Muscle layer of duodenum (tissue), 2 donors: ENCODE measurements around the gene MAGI2.

Source experiments
- H3K27ac ChIP-seq: one replicate; pipeline ENCODE4 v1.7.0; 2013; ENCODE audit warnings: mild to moderate bottlenecking, low read length
- H3K27me3 ChIP-seq: one replicate; pipeline ENCODE4 v1.7.0; 2013; ENCODE audit warnings: low read depth, mild to moderate bottlenecking, control low read depth, low read length
- H3K36me3 ChIP-seq, 2 donors: one replicate each; pipeline ENCODE4 v1.7.0; 2013; ENCODE audit warnings: low read length in 2 of 2, control low read depth in 1 of 2, mild to moderate bottlenecking in 1 of 2; ENCODE audit not compliant: insufficient read depth in 2 of 2, control insufficient read depth in 1 of 2
- H3K4me1 ChIP-seq, 2 donors: one replicate each; pipeline ENCODE4 v1.7.0; 2013; ENCODE audit warnings: low read length in 2 of 2, mild to moderate bottlenecking in 2 of 2, control low read depth in 1 of 2, moderate library complexity in 1 of 2; ENCODE audit not compliant: insufficient read depth in 2 of 2, control insufficient read depth in 1 of 2
- H3K4me3 ChIP-seq, 2 donors: one replicate each; pipeline ENCODE4 v1.7.0; 2013; ENCODE audit warnings: low read length in 2 of 2, low read depth in 1 of 2, mild to moderate bottlenecking in 1 of 2
- H3K9me3 ChIP-seq, 2 donors: one replicate each; pipeline ENCODE4 v1.7.0; 2013; ENCODE audit warnings: low read length in 2 of 2, control low read depth in 1 of 2, mild to moderate bottlenecking in 1 of 2; ENCODE audit not compliant: control insufficient read depth in 1 of 2
- donor health status: healthy.

MAGI2 gene

DNA sequence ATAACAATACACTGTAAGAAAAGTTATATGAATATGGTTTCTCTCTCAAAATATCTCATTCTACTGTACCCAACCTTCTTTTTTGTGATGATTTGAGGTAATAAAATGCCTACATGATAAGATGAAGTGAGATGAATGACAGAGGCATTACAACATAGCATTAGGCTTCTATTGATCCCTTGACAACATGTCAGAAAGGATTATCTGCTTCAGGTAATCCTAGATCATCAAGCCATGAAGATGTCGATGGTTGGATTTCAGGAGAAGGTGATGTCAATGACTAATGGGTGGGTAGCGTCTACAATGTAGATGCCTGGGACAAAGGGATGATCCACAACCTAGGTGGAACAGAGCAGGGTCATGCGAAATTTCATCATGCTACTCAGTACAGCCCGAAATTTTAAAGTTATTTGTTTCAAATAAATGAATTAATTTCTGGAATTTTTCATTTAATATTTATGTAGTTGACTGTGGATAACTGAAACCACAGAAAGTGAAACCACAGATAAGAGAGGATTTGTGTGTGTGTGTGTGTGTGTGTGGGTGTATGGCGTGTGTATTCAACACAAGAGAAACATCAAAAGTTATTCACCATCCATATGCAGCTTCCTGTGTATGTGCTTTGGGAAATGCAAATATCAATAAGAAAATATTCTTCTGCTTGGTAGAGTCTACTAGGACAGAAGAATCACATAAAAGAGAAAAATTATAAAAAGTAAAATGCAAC lies 77.0 kb downstream of the MAGI2 start:
- no peak overlapping the region for H3K27ac ChIP-seq
- H3K9me3 ChIP-seq: no peaks in the 10 kb centered on the region
- no peaks in the 10 kb centered on the region for H3K36me3 ChIP-seq

DNA sequence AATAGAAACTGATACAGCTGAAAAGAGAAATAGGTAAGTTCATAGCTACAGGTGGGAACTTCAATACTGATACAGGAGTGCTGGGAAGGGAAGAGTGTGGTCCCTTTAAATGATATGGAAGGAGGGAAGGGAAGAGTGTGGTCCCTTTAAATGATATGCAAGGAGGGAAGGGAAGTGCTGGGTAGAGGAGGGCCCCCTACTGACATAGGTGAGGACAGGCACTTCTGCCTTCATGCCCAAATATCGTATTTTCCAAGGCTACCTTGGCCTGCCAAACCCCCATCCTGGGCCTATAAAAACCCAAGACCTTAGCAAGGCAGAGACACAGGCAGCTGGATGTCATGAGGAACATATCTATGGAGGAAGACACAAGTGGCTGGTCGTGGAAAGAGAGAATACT lies 92.3 kb downstream of the MAGI2 start:
- H3K36me3 ChIP-seq: no peaks in the 10 kb centered on the region
- H3K9me3 ChIP-seq: no peaks in the 10 kb centered on the region
- H3K27me3 ChIP-seq: no peaks in the 10 kb centered on the region
- no peak overlapping the region for H3K4me3 ChIP-seq
- no peak overlapping the region for H3K27ac ChIP-seq
- no peaks in the 10 kb centered on the region for H3K4me1 ChIP-seq

More for the DNA sequence above, 77.0 kb downstream of the MAGI2 start:
- Histone ChIP-seq H3K27me3 (no peaks in the 10 kb centered on the region), H3K4me3 (no peak overlapping the region), H3K4me1 (no peaks in the 10 kb centered on the region)

DNA sequence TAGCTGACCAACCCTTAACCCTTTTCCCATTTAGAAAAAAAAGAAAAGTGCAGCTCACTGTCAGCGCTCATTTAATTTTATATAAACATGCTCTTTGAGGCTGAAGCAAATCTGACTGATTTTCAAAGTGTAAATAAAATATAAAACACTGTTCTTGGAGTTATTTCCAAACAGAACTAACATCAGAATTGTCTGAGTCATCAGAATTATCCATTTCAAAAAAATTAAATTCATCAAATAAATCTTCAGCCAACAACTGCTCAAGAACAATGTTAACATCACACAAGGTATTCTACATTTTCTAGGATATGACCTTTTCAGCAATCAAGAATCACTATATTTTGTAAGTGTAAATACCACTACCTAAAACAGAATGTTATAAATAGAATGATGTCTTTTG lies 93.6 kb downstream of the MAGI2 start:
- H3K36me3 ChIP-seq: no peaks in the 10 kb centered on the region
- H3K27me3 ChIP-seq: no peaks in the 10 kb centered on the region
- no peak overlapping the region for H3K27ac ChIP-seq
- H3K4me1 ChIP-seq: no peaks in the 10 kb centered on the region
- H3K9me3 ChIP-seq: no peaks in the 10 kb centered on the region
- no peak overlapping the region for H3K4me3 ChIP-seq

DNA sequence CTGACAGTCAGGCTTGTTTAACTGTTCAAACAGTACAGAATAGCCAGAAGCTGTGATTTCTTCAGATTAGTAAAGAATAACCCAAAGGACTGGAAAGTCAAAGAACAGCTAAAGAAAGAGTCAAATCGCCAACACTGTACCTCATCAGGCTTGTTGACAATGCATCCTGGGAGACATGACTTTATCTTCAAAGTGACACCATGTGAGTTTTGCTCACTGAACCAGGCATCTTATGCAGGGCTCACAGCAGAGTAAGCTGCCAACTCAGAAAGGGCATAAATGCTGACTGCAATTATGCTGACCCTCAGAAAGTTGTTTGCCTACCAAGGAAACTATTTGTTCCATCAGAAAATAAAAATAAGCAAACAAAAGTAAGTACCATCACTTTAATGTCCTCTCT lies 96.4 kb downstream of the MAGI2 start:
- H3K4me1 ChIP-seq: peaks cover 0 to 8% of the 10 kb centered on the region in 2 donors
- H3K36me3 ChIP-seq: no peaks in the 10 kb centered on the region
- H3K27ac ChIP-seq: no peak overlapping the region
- no peaks in the 10 kb centered on the region for H3K27me3 ChIP-seq
- H3K9me3 ChIP-seq: no peaks in the 10 kb centered on the region
- no peak overlapping the region for H3K4me3 ChIP-seq

DNA sequence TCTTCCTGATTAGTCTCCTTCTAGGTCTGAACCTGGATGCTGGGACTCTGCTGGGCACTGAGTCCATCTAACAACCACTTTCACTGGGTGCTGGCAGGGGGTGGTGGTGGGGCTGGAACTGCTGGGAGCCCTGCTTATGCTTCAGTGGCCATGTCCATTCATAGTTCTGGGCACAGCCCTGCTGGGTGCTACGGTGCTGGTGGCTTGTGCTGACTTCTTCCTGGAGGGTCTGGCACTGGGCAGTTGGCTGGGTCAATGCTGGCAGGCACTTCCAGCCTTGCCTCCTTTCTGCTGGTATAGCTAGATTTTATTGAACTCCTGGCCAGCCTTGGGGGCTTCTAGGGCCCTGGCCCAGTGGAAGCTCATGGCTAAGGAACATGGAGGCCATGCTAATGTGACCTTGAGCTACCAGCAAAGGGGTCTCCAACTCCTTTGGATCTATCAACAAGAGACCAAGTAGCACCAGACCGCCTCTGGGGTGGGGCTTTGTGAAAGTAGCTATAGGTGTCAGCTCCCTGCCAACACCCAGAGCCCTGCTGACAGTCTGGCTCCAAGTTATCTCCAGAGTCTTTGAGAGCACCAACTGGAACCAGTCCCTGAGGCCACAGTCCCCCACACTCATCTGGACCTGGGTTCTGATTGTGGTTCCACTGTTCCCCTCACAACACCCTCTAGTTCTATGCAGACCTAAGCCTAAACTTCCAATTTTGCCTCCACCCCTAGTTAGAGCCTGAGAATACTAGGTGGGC lies 99.6 kb downstream of the MAGI2 start:
- H3K36me3 ChIP-seq: no peaks in the 10 kb centered on the region
- H3K27me3 ChIP-seq: no peaks in the 10 kb centered on the region
- H3K4me1 ChIP-seq: peaks cover 0 to 9% of the 10 kb centered on the region in 2 donors
- no peak overlapping the region for H3K4me3 ChIP-seq
- no peak overlapping the region for H3K27ac ChIP-seq
- H3K9me3 ChIP-seq: no peaks in the 10 kb centered on the region

DNA sequence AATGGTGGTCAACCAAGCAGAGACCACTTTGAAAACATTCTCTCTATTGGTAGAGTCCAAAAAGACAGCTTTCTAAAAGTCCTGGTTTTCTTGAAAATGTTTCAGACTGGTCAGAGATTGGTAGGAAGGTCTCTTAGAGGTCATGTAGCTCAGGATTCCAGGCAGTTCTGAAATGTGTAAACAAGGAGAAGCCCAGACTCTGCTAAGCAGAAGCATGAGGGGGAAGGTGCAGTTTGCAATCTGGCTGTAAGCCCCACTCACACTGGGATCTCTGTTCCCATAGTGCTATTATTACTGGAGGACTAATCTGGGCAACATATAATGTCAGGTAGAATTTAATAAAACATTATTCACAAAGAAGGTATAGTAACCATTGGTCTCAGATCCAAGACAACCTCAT lies 101.1 kb downstream of the MAGI2 start:
- no peak overlapping the region for H3K27ac ChIP-seq
- H3K4me3 ChIP-seq: no peak overlapping the region
- no peaks in the 10 kb centered on the region for H3K36me3 ChIP-seq
- H3K27me3 ChIP-seq: no peaks in the 10 kb centered on the region
- H3K4me1 ChIP-seq: peaks cover 0 to 9% of the 10 kb centered on the region in 2 donors
- H3K9me3 ChIP-seq: no peaks in the 10 kb centered on the region

DNA sequence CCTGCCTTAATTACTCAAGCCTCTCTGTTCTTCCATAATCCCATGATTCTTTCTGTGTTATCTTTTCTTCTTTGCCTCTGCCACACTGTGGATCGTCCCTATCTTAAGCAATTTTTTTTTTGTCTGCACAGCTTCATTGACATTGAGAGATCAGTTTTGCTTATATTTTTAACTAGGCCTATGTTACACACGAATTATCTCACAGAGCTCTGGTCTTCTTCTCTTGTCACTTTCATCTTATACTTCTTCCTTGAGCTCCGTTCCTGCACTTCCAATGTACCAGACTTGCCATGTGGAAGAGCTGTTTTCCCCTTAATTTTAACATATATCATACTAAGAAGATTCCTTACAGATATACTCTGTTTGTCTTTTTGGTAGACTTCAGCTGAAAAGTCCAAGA lies 106.1 kb downstream of the MAGI2 start:
- Histone ChIP-seq H3K36me3 (no peaks in the 10 kb centered on the region), H3K4me1 (peaks cover 0 to 3% of the 10 kb centered on the region in 2 donors), H3K27ac (no peak overlapping the region), H3K4me3 (no peak overlapping the region), H3K9me3 (no peaks in the 10 kb centered on the region), H3K27me3 (no peaks in the 10 kb centered on the region)

DNA sequence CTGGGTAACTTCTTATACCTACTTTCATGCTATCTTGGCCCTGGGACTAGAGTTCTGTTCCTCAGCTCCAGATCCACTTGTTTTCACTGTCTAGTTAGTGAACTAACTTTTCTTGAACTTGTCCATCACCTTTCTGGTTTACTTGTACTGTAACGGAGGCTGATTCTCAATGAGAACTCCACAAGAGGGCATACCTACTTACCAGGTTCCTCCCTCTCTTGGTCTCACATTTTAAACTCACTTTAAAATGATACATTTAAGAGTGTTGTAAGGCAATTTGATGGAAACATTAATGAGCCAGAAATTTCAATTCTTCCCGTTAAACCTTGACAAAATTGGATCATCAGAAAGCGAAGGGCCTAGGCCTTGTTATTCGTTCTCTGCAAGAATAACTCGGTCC lies 111.6 kb downstream of the MAGI2 start:
- no peaks in the 10 kb centered on the region for H3K27me3 ChIP-seq
- H3K36me3 ChIP-seq: no peaks in the 10 kb centered on the region
- no peaks in the 10 kb centered on the region for H3K4me1 ChIP-seq
- no peaks in the 10 kb centered on the region for H3K9me3 ChIP-seq
- H3K4me3 ChIP-seq: no peak overlapping the region
- H3K27ac ChIP-seq: no peak overlapping the region

DNA sequence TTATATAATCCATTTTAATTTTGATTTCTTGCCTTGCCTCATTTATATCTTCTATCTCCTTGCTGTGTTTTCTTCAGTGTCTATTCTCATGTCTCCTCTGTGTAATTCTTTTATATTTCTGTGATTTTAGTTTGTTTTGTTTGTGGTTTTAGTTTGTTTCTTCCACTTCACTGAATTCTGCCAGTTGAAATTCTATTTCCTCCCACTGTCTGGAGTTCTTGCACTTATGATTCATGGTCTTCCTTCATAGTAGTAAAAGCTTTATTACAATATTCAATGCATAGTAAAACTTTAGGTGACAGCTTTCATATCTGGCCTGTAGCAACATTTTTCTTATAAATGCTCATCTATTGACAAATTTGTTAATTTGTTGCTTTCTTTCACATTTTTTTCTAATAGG lies 113.3 kb downstream of the MAGI2 start:
- Histone ChIP-seq H3K27ac (no peak overlapping the region), H3K4me1 (no peaks in the 10 kb centered on the region), H3K4me3 (no peak overlapping the region), H3K36me3 (no peaks in the 10 kb centered on the region), H3K27me3 (no peaks in the 10 kb centered on the region), H3K9me3 (no peaks in the 10 kb centered on the region)

DNA sequence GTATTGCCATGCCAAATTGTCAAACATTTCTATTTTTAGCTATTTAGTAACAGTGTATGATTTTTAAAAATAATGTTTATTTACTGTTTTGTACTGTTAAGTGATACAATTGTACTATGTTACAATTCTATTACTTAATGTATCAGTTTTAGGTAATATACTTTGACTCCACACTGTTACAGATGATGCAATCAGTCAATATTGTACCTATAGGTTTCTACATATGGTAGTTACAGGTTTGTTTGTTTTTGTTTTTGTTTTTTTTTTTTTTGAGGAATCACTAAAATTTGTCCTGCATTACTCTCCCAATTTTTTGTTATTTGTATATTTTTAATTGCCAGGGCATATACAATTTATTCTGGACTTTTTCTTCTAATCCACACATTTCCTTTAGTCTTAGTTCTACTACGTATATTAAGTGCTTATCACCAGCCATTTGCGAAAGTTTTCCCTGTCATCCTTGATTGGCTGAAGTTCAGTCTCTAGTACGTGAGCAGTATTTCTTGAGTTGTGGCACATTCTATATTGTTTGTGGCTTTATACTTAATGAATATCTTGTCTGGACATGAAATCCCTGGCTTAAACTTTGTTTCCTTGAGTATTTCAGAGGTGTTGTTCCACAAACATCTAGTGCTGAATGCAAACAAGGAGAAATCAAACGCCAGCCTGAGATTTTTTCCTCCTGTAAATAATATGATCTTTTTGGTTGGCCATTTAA lies 114.1 kb downstream of the MAGI2 start:
- Histone ChIP-seq H3K36me3 (no peaks in the 10 kb centered on the region), H3K27ac (no peak overlapping the region), H3K27me3 (no peaks in the 10 kb centered on the region), H3K9me3 (no peaks in the 10 kb centered on the region), H3K4me3 (no peak overlapping the region), H3K4me1 (no peaks in the 10 kb centered on the region)

DNA sequence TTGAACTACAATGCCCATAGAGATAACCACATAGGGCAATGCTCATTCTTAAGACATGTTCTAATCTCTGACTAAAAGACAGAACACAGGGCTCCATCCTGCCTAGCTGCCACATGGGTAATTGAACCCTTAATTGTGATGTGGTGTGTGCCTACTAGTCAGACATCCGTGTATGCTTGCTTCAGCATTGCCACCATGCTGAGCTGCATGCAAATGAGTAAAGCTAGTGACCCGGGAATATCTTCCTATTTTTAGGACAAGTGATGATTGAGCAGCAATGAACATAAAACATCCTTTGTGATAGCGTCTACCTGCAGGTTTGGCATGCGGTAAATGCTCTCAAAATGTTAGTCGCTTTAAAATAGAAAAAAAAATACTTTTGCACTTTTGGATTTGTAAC lies 115.8 kb downstream of the MAGI2 start:
- Histone ChIP-seq H3K9me3 (no peaks in the 10 kb centered on the region), H3K4me1 (no peaks in the 10 kb centered on the region), H3K36me3 (no peaks in the 10 kb centered on the region), H3K4me3 (no peak overlapping the region), H3K27me3 (no peaks in the 10 kb centered on the region), H3K27ac (no peak overlapping the region)
